HCT116 (cell line): Measurements from ENCODE around the gene MUC20. TPM values are rescaled to one million over a fixed set of nuclear protein-coding genes. Genes with fewer than 3 reads are reported as not detected.

Source experiments
- ATAC-seq: fragments of 200-7000 bp; cut with Tn5 transposase; 2 replicates; pipeline ENCODE4 v1.9.1; 2020; ENCODE audit warnings: mild to moderate bottlenecking, moderate library complexity
- BruUV-seq: library from RNA; stranded (reverse); fragments of 400-500 nt; replicated peaks from 2 replicates; lab custom pipeline; 2021; lab: Mats Ljungman, UMichigan
- CTCF ChIA-PET: fragments of 300-600 bp; sonication (Branson Sonifier 250); formaldehyde crosslinking; loops from one replicate; lab custom pipeline; 2021; ENCODE audit warnings: antibody characterized with exemption; lab: Charles Lee
- POLR2A ChIA-PET: fragments of 300-600, 350-600 bp; sonication (Branson Sonifier 250); formaldehyde crosslinking; loops from one replicate; lab custom pipeline; 2021; ENCODE audit warnings: antibody characterized with exemption; lab: Charles Lee
- RAD21 ChIA-PET, 2 experiments: fragments of 300-600 bp; sonication (Branson Sonifier 250); formaldehyde crosslinking; loops; one replicate each; lab custom pipeline; 2023; ENCODE audit warnings: low total read pairs in 2 of 2; ENCODE audit not compliant: uncharacterized antibody in 2 of 2, unreplicated experiment in 2 of 2, low non-redundant PET in 1 of 2; lab: Charles Lee
- DNase-seq: peaks from one replicate; pipeline ENCODE4 v3.0.0-alpha.2; 2010; ENCODE audit warnings: low read depth, low spot score
- H2AFZ ChIP-seq: fragments of 200-600 bp; shearing (Covaris generic), sonication (generic); 2 replicates; pipeline ENCODE4 v1.6.1; 2017; ENCODE audit warnings: low read depth, mixed run types, mixed read lengths, antibody characterized with exemption, low read length; ENCODE audit not compliant: poor library complexity, severe bottlenecking
- H3K27ac ChIP-seq: 2 replicates; pipeline ENCODE4 v1.5.1; 2012; ENCODE audit warnings: low read depth, low read length
- H3K27me3 ChIP-seq: fragments of 200-600 bp; sonication (generic); 2 replicates; pipeline ENCODE4 v1.6.1; 2016; ENCODE audit warnings: mixed run types, low read length, mixed read lengths; ENCODE audit not compliant: insufficient read depth
- H3K36me3 ChIP-seq, 2 experiments: fragments of 200-500 bp in 1 of 2; fragments of 200-600 bp in 1 of 2; sonication (Bioruptor generic) in 1 of 2; sonication (generic) in 1 of 2; 2 replicates each; pipeline versions ENCODE4 v1.5.1 to v1.6.1; 2014 to 2016; ENCODE audit warnings: low read length in 2 of 2, inconsistent platforms in 1 of 2, mixed read lengths in 1 of 2, mixed run types in 1 of 2; ENCODE audit not compliant: insufficient read depth in 2 of 2, control insufficient read depth in 1 of 2
- H3K4me1 ChIP-seq, 2 experiments: fragments of 200-600 bp in 1 of 2; sonication (generic) in 1 of 2; 2 replicates each; pipeline versions ENCODE4 v1.5.1 to v1.6.1; 2012 to 2017; ENCODE audit warnings: low read length in 2 of 2, inconsistent platforms in 1 of 2, mild to moderate bottlenecking in 1 of 2, mixed read lengths in 1 of 2, mixed run types in 1 of 2, moderate library complexity in 1 of 2; ENCODE audit not compliant: insufficient read depth in 2 of 2, control insufficient read depth in 1 of 2
- H3K4me2 ChIP-seq: fragments of 200-600 bp; sonication (generic); 2 replicates; pipeline ENCODE4 v1.6.1; 2017; ENCODE audit warnings: mixed run types, low read length, mixed read lengths
- H3K4me3 ChIP-seq, 2 experiments: fragments of 200-600 bp in 1 of 2; sonication (generic) in 1 of 2; replicated peaks in 1 of 2; 2 replicates each; pipeline ENCODE4 v1.5.1; 2011 to 2016; ENCODE audit warnings: low read length in 2 of 2, control low read depth in 1 of 2, low read depth in 1 of 2, mild to moderate bottlenecking in 1 of 2, mixed read lengths in 1 of 2, mixed run types in 1 of 2
- H3K79me2 ChIP-seq: fragments of 200-600 bp; sonication (generic); 2 replicates; pipeline ENCODE4 v1.6.1; 2017; ENCODE audit warnings: mild to moderate bottlenecking, mixed run types, low read length, moderate library complexity, mixed read lengths; ENCODE audit not compliant: insufficient read depth
- H3K9ac ChIP-seq: fragments of 200-600 bp; sonication (generic); 2 replicates; pipeline ENCODE4 v1.6.1; 2016; ENCODE audit warnings: low read length, mixed read lengths
- H3K9me2 ChIP-seq: fragments of 200-600 bp; sonication (generic), shearing (Covaris generic); 2 replicates; pipeline ENCODE4 v1.6.1; 2017; ENCODE audit warnings: mixed run types, mild to moderate bottlenecking, moderate library complexity; ENCODE audit not compliant: insufficient read depth
- H3K9me3 ChIP-seq, 2 experiments: fragments of 200-500 bp in 1 of 2; fragments of 200-600 bp in 1 of 2; sonication (Bioruptor generic) in 1 of 2; sonication (generic) in 1 of 2; 2 replicates each; pipeline ENCODE4 v1.6.1; 2014 to 2017; ENCODE audit warnings: low read length in 2 of 2, mixed read lengths in 2 of 2, inconsistent platforms in 1 of 2, low read depth in 1 of 2, mild to moderate bottlenecking in 1 of 2, mixed run types in 1 of 2, moderate library complexity in 1 of 2; ENCODE audit not compliant: control insufficient read depth in 1 of 2, insufficient read depth in 1 of 2
- H4K20me1 ChIP-seq: fragments of 200-600 bp; sonication (generic), shearing (Covaris generic); 2 replicates; pipeline ENCODE4 v1.6.1; 2017; ENCODE audit warnings: mixed run types, mild to moderate bottlenecking, moderate library complexity; ENCODE audit not compliant: insufficient read depth
- CBX3 ChIP-seq: IDR thresholded peaks from 2 replicates; pipeline ENCODE4 v1.6.1; 2012; ENCODE audit warnings: low read depth
- CTCF ChIP-seq, 3 experiments: fragments of 200-600 bp in 1 of 3; sonication (generic) in 1 of 3; IDR thresholded peaks in 2 of 3; conservative IDR thresholded peaks in 1 of 3; 2 replicates each; pipeline ENCODE4 v1.5.1; 2012 to 2017; ENCODE audit warnings: low read depth in 2 of 3, low read length in 2 of 3, antibody characterized with exemption in 1 of 3, borderline replicate concordance in 1 of 3, control low read depth in 1 of 3, mild to moderate bottlenecking in 1 of 3, mixed read lengths in 1 of 3, mixed run types in 1 of 3, moderate library complexity in 1 of 3; ENCODE audit not compliant: insufficient read depth in 1 of 3
- EGR1 ChIP-seq: IDR thresholded peaks from 2 replicates; pipeline ENCODE4 v1.6.1; 2012; ENCODE audit warnings: low read depth
- ELF1 ChIP-seq: IDR thresholded peaks from 2 replicates; pipeline ENCODE4 v1.6.1; 2012; ENCODE audit warnings: low read depth, borderline replicate concordance
- EZH2 ChIP-seq: fragments of 200-600 bp; sonication (generic); IDR thresholded peaks from 2 replicates; pipeline ENCODE4 v1.6.1; 2017; ENCODE audit warnings: antibody characterized with exemption, mixed run types
- EZH2phosphoT487 ChIP-seq: fragments of 200-600 bp; IDR thresholded peaks from 2 replicates; pipeline ENCODE4 v1.6.1; 2018; ENCODE audit warnings: antibody characterized with exemption, borderline replicate concordance
- JUND ChIP-seq: IDR thresholded peaks from 2 replicates; pipeline ENCODE4 v1.6.1; 2012
- POLR2A ChIP-seq: IDR thresholded peaks from 2 replicates; pipeline ENCODE4 v1.7.0; 2011; ENCODE audit warnings: borderline replicate concordance; ENCODE audit not compliant: insufficient read depth, insufficient read length; ENCODE audit errors: extremely low read depth
- POLR2AphosphoS5 ChIP-seq: IDR thresholded peaks from 2 replicates; pipeline ENCODE4 v1.6.1; 2011; ENCODE audit warnings: mild to moderate bottlenecking, low read depth, low read length, moderate library complexity
- RAD21 ChIP-seq: IDR thresholded peaks from 2 replicates; pipeline ENCODE4 v1.6.1; 2012; ENCODE audit warnings: low read depth, mild to moderate bottlenecking
- REST ChIP-seq: IDR thresholded peaks from 2 replicates; pipeline ENCODE4 v1.6.1; 2012; ENCODE audit warnings: low read depth
- SIN3A ChIP-seq: IDR thresholded peaks from 2 replicates; pipeline ENCODE4 v1.6.1; 2012; ENCODE audit warnings: low read depth
- SRF ChIP-seq: IDR thresholded peaks from 2 replicates; pipeline ENCODE4 v1.6.1; 2012; ENCODE audit warnings: low read depth
- TCF7L2 ChIP-seq: IDR thresholded peaks from 2 replicates; pipeline ENCODE4 v1.7.0; 2011; ENCODE audit warnings: borderline replicate concordance, inconsistent platforms; ENCODE audit not compliant: insufficient read depth, insufficient read length; ENCODE audit errors: extremely low read depth
- YY1 ChIP-seq: IDR thresholded peaks from 2 replicates; pipeline ENCODE4 v1.6.1; 2011; ENCODE audit warnings: low read length, low read depth, moderate library complexity, mild to moderate bottlenecking; ENCODE audit not compliant: insufficient replicate concordance; ENCODE audit errors: extremely low read depth
- ZFX ChIP-seq: fragments of 450-650 bp; IDR thresholded peaks from 2 replicates; pipeline ENCODE4 v1.6.1; 2017
- ZNF274 ChIP-seq: fragments of 200-500 bp; sonication (Bioruptor generic); IDR thresholded peaks from 2 replicates; pipeline ENCODE4 v1.6.1; 2014; ENCODE audit warnings: mild to moderate bottlenecking, low read depth, low read length, inconsistent platforms
- intact Hi-C: fragments of 100-400 bp; cut with micrococcal nuclease; formaldehyde crosslinking; loops from 2 replicates; pipeline ENCODE4 v1.10.0; 2022
- total RNA-seq: library from RNA; stranded (reverse); gene quantifications from one replicate; pipeline ENCODE4 v1.2.1, GENCODE V29; 2021; ENCODE audit not compliant: unreplicated experiment
- TF ChIP-seq, protein P1 (sequence below): IDR thresholded peaks from 2 replicates; pipeline ENCODE4 v1.6.1; 2012

The MUC20 gene
- total RNA-seq, 1 experiment from 2014 or later = 2.4 TPM

GRCh38 chr3:195753581-195753980 lies 32.8 kb downstream of the MUC20 start:
- RAD21 ChIA-PET = no interaction called here
- no peak for ATAC-seq

More at GRCh38 chr3:195753581-195753980, 32.8 kb downstream of the MUC20 start:
- intact Hi-C loops = no loop called here
- Histone ChIP-seq H3K4me1 (peaks cover 3 to 13% of the 10 kb centered on the region in 2 experiments; a peak in 2 of 4 replicates), H3K27me3 (no peaks in the 10 kb centered on the region), H2AFZ (no peak overlapping the region), H3K9me2 (no peaks in the 10 kb centered on the region), H4K20me1 (no peaks in the 10 kb centered on the region), H3K4me2 (no peak overlapping the region), H3K79me2 (no peaks in the 10 kb centered on the region), H3K27ac (no peak overlapping the region), H3K9ac (no peak overlapping the region), H3K9me3 (no peaks in the 10 kb centered on the region), H3K36me3 (no peaks in the 10 kb centered on the region), H3K4me3 (no peak overlapping the region)
- no TSS peak for BruUV-seq
- POLR2A ChIA-PET = no interaction called here
- CTCF ChIA-PET = no interaction called here
- no peak for DNase-seq
- TF ChIP-seq CTCF (IDR thresholded peaks at IDR 0.05 in 2 of 3, conservative IDR thresholded peaks at IDR 0.05 in 1 of 3; ENCODE audit: borderline replicate concordance in 1 of 3, insufficient read depth in 1 of 3, low read depth in 2 of 3, low read length in 2 of 3) (no peak), EZH2phosphoT487 (no peak), POLR2A (no peak), ZNF274 (no peak), ZFX (no peak), RAD21 (no peak), ELF1 (no peak), YY1 (no peak), EGR1 (no peak), SIN3A (no peak), CBX3 (no peak), EZH2 (no peak), JUND (no peak), TCF7L2 (no peak), REST (no peak), POLR2AphosphoS5 (no peak), SRF (no peak)
- TF ChIP-seq, protein P1, sequence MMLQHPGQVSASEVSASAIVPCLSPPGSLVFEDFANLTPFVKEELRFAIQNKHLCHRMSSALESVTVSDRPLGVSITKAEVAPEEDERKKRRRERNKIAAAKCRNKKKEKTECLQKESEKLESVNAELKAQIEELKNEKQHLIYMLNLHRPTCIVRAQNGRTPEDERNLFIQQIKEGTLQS = no peak
